Measurements from ENCODE around the gene SBK2.

The SBK2 gene

DNA sequence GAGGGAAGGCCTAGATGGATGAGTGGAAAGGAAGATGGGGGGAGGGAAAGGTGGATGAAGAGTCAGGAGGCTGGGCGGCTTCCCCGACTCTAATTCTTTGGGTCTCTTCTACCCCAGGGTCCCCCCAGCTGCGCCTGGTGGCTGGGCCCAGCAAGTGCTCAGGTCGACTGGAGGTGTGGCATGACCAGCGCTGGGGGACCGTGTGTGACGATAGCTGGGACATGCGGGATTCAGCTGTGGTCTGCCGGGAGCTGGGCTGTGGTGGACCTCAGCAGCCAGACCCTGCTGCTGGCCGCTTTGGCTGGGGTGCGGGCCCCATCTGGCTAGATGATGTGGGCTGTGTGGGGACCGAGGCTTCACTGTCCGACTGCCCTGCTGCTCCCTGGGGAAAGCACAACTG, 39.2 kb downstream of the SBK2 start:
- TF ChIP-seq, protein P1, sequence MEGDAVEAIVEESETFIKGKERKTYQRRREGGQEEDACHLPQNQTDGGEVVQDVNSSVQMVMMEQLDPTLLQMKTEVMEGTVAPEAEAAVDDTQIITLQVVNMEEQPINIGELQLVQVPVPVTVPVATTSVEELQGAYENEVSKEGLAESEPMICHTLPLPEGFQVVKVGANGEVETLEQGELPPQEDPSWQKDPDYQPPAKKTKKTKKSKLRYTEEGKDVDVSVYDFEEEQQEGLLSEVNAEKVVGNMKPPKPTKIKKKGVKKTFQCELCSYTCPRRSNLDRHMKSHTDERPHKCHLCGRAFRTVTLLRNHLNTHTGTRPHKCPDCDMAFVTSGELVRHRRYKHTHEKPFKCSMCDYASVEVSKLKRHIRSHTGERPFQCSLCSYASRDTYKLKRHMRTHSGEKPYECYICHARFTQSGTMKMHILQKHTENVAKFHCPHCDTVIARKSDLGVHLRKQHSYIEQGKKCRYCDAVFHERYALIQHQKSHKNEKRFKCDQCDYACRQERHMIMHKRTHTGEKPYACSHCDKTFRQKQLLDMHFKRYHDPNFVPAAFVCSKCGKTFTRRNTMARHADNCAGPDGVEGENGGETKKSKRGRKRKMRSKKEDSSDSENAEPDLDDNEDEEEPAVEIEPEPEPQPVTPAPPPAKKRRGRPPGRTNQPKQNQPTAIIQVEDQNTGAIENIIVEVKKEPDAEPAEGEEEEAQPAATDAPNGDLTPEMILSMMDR (IDR thresholded peaks at IDR 0.05): no peak

DNA sequence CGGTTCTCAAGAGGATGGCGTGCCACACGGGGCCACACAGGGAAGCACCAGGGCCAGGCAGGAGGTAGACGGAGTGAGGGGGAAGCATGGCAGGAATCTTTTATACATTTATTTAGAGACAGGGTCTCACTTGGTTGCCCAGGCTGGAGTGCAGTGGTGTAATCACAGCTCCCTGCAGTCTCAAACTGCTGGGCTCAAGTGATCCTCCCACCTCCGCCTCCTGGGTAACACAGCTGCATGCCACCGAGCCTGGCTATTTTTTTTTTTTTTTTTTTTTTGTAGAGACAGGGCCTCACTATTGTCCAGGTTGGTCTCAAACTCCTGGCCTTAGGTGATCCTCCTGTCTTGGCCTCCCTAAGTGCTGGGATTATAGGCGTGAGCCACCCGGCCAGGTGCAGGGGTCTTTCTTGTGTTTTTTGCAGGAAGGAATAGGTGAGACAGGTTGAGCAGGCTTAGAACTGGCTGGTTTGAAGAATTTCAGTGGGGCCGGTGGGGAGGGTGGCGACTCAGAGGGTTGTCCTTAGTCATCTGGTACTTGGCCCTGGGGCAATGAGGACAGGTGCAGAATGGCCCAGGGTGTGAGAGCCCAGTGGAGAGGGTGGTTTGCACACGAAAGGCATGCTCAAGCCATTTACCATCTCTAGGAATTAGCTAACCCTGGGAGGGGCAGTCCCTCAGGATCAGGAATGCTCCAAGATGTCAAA, 41.1 kb downstream of the SBK2 start:
- TF ChIP-seq, protein P1 (IDR thresholded peaks at IDR 0.05): no peak

DNA sequence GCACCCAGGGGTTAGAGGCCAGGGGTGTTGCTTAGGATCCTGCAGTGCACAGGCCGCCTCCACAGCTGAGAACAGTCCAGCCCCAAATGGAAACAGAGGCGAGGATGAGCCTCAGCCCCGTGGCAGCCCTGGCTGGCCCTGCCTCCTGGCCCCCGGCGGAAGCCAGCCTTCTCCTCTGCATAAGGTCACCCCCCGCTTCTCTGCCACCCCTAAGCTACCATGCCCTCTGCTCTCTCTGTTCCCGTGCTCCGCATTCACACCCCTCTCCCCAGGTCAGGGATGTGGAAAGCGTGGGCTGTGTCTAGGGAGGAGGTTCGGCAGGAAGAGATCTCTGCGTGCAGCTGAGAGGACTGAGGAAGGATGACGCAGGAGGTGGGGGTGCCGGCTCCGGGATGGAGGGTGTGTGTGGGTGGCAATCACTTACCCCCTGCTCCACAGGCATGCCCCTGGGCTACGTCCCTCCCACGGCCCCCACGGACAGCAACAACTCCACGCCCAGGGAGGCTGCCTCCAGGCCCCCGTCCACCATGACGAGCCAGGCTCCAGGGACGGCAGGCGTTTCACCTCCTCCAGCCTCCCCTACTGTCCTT, 42.7 kb downstream of the SBK2 start:
- TF ChIP-seq, protein P1 (IDR thresholded peaks at IDR 0.05): no peak

DNA sequence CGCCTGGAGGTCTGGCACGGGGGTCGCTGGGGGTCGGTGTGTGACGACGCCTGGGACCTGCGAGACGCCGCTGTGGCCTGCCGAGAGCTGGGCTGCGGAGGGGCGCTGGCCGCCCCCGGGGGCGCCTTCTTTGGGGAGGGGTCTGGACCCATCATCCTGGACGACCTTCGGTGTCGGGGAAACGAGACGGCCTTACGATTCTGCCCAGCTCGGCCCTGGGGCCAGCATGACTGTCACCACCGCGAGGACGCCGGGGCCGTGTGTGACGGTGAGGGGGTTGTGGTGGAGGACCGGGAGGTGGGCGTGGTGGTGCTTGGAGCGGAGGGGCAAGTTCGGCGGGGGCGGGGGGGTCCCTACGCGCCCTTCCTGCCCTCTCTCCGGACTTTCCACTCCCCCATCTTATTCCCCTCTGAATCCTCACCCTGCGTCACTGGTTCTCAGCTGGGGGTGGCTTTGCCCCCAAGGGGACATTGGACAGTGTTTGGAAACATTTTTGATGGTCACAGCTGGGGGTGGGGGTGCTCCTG, 43.2 kb downstream of the SBK2 start:
- TF ChIP-seq, protein P1 (IDR thresholded peaks at IDR 0.05): no peak

DNA sequence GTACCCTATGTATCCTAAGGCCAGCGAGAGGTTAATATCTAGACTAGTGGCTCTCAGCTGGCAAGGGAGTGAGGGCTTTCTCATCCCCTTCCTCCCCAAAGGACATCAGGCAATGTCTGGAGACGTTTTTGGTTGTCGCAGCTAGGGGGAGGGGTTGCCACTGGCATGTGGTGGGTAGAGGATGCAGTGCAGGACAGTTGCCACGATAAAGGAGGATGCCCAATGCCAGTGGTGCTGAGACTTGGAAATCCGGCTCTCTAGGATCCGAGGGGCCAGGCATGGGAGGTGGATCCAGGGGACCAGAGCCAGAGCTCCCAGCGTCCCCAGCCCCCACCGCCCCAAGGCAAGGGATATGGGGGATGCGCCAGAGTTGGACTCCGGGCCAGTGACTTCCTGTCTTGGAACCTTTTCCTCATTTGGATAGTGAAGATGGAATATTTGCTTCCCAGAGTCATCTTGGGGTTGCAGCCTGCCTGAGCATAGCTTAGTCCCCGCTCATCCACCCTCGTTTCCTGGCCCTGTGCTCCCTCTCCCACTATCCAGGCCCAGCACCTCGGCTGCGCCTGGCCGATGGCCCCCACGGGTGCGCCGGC, 43.8 kb downstream of the SBK2 start:
- TF ChIP-seq, protein P1 (IDR thresholded peaks at IDR 0.05): no peak

DNA sequence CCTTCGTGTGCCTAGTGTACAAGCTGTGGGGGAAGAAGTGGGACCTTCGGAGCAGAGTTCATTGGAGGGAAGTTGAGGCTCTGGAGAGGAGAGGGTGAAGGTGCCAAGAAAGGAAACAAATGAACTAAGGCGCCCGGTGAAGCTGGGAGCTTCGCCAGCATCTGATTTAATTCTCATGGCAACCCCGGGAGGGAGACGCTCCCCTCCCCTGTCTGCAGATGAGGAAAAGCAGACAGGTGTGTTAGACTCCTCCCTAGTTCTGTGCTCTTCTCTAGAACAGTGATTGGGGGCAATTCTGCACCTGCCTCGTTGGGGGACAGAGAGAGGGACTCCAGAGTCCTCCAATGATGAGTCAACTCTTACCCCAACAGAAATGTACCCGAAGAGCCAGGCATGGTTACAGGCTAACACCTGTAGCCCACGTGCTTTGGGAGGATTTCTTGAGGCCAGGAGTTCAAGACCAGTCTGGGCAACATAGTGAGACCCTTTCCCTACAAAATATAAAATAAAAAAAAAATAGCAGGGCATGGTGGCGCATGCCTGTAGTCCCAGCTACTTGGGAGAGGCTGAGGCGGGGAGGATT, 44.5 kb downstream of the SBK2 start:
- TF ChIP-seq, protein P1 (IDR thresholded peaks at IDR 0.05): no peak

DNA sequence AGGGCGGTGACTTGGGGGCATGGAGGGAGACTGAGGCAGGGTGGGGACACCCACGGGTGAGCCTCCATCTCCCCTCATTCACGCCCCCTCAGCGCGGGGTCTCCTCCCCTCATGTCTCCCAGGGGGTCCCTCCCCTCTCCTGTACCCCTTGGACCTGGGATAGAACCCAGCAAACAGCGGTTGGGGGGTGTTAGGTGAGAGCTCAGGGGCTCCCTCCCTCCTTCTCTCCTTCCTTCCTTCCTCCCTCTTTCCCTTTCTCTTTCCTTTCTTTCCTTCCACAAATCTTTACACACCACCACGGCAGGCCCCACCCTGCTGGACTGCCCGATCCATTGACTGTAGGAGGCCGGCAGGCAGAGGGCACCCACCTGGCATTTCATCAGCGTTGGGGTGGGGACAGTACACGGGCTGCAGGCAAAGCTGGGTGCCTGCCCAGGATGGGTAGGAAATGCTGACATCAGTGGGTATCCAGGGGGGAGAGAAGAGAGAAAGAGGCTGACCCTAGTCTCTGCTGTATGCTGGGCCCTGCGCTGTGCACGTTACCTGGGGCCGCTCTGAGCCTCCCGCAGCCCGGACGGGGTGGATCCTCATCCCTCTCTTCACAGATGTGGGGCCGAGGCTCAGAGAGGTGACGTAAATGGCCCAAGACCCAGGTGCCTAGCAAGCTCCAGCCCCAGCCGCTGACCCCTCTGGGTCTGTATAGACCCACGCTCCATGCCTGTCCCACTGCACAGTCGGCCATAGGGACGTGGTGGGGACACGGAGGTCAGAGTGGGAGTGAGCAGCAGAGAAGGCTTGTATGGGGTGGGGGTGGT, 45.2 kb downstream of the SBK2 start:
- TF ChIP-seq, protein P1 (IDR thresholded peaks at IDR 0.05): no peak
